GDM1 (cell line): ENCODE data around the gene C8B.

Experiments
- DNase-seq: peaks from one replicate; lab custom pipeline; 2025; lab: John Stamatoyannopoulos, UW

The C8B gene

DNA sequence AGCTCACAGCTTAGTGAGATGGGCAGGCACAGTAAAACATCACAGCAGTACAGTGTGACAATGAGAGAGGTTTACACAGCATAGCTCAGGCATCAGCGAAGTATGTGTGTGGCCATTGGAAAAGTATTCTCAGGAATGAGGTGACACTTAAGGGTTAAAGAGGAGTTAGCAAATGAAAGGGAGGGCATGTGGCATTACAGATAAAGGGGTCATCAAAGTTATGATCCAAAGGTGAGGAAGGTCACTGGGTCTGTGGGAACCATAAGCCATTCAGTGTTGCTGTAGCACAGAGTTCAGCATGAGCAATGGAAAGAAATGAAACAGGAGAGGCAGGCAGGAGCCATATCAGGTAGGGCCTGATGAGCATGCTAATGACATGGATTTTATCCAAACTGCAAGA is 4.5 kb upstream of the C8B start:
- DNase-seq = no peak

GRCh38 chr1:56968878-56969495 is 3.2 kb upstream of the C8B start:
- DNase-seq = no peak

DNA sequence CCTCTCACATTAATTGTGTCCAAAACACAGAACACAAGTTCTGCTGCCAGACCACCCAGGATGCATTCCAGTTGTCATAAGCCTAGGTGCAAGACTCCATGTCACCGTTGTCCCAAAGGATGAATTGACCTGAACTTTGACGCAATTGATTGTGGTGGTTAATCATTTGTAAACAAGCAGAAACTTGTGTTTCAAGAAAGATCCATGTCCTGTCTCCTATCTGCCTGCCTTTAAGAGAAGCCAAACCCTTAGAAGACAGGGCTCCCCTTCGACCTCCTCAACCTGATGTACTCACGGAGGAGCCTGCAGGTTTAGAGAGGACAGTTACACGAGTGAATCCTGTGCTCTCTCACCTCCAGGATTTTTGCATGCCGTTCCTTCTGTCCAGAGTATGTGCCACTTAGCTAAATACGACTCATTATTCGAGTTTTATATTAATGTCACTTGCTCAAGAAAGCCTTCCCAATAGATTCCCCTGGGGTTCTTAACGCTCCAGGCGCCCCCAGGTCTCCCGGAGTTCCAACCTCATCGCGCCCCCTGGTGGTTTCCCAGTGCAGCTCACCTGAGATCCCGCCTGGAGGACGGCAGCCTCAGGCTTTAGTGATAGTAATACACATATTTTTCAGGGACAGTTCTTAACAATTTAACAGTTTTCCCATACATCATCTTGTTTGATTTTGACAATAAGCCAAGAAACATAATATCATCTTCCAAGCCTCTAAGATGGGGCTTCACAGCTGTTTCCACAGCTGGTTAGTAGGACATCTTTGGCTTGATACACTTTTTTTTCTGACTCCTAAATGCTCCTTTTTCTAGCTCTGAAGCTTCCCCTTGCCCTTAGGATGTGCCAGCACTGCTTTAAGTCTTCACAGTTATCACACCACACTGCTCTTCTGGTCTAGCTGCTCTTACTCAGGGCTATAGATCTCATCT is 2.4 kb upstream of the C8B start:
- no peak for DNase-seq

DNA sequence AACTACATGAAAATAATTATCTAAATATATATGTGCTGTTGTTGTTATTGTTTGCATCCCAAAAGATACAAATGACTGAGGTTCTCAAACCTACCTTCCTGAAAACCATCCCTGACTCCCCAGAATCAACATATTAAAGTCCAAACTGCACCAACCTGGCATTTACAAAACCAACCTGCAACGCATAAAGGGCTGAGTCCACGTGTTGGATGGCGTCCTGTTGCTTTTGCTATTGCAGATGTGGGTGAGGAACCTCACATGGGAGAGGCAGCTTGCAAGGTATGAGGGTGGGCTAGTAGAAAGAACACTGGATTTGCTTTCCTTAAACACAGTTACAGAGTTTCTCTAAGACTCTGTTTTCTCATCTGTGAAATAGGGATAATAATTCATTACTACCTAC is 1.5 kb upstream of the C8B start:
- DNase-seq = no peak

DNA sequence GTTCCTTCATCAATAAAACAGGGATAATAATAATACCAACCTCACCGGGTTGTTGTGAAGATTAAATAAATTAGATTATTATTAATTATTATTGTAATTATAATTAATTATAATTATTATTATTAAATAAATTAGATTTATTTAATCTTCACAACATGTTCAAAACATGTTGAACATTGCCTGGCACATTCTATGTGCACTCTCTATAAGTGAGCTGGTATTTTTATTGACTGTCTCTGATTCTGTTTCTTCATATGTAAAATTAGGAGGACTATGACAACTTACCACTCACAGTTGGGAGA is 834 bp upstream of the C8B start:
- DNase-seq = no peak

DNA sequence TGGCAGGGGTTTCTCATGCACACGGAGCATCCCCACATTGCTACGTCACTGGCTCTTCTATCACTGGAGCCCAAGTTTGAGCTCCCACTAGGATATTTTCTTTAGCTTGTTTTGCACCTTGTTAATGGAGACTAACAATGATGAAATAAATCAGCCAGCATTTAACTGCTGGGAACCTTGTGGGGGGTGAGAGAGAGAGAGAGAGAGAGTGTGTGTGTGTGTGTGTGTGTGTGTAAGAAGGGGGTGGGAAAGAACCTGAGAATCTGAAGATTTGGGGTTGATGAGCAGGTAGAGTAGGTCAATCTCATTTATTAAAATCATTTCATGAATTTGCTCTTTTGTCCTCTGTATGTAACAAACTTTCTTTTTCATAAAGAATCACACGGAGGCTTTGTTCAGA is 624 bp downstream of the C8B start:
- no peak for DNase-seq

DNA sequence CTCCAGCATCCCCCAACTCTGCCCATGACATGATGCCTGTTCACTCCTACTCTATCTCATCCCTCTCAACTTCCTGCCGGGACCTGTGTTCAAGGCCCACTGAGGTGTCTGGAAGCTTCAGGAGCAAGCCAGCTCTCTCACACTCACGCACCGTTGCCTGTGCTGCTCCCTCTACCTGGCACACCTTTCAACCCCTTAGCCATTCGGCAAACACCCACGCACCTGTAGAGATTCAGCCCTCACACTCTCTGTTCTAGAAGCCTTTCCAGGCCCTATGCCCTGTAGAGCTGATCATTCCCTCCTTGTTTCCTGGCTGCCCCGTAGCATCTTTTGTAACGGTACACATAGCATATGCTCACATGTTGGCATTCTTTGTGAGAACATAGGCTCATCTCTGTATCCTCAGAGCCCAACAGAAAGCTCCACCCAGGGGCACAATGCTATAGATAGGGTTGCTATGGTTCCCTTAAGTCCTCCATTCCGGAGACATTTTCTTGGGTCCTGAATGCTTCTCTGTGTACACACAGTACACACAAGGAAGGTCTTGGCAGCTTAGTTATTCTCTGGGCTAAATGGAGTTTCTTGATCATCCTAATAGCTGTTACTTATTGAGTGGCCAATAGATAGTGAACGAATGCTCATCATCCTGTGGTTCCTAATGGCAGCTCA is 1.3 kb downstream of the C8B start:
- no peak for DNase-seq

GRCh38 chr1:56963667-56964066 is 2.1 kb downstream of the C8B start:
- DNase-seq = no peak

- no peak for DNase-seq
Observed at GRCh38 chr1:56961426-56961825, 4.4 kb downstream of the C8B start.

- no peak for DNase-seq
Observed at GRCh38 chr1:56958526-56958925, 7.3 kb downstream of the C8B start.

GRCh38 chr1:56957931-56958330 is 7.9 kb downstream of the C8B start:
- no peak for DNase-seq

GRCh38 chr1:56954664-56955063 is 11.2 kb downstream of the C8B start:
- no peak for DNase-seq

GRCh38 chr1:56953386-56953785 is 12.4 kb downstream of the C8B start:
- no peak for DNase-seq

GRCh38 chr1:56952501-56952900 is 13.3 kb downstream of the C8B start:
- DNase-seq = no peak

DNA sequence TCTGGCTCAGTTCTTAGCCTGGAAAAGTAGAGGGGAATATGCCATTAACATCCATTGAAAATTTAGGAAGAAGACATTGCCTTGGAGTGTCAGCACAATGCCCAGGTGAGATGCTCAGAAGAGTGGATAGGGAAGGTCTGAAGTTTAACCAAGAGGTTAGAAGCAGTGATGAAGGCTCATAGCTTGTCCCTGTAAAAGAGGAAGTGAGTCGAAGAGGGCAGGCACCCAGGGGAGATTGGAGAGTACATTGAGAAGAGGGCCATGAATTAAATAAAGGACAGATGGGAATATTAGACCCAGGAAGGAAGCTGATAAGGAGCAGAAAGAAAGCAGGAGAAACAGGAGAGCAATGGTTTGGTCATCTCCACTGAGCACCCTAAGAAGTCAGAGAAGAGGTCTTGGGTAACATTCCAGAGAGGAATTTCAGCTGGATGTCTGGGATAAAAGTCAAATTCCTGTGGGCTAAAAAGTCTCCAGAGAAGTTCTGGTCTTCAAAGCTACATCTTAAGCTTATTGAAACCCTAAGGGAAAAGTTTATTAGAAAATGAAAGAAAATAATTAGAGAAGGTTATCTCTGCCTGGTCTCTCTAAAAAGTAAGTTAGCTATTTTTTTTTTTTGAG is 17.3 kb downstream of the C8B start:
- DNase-seq = no peak

- DNase-seq = no peak
Observed at GRCh38 chr1:56940039-56940438, 25.8 kb downstream of the C8B start.

- no peak for DNase-seq
Observed at GRCh38 chr1:56939209-56939608, 26.6 kb downstream of the C8B start.

DNA sequence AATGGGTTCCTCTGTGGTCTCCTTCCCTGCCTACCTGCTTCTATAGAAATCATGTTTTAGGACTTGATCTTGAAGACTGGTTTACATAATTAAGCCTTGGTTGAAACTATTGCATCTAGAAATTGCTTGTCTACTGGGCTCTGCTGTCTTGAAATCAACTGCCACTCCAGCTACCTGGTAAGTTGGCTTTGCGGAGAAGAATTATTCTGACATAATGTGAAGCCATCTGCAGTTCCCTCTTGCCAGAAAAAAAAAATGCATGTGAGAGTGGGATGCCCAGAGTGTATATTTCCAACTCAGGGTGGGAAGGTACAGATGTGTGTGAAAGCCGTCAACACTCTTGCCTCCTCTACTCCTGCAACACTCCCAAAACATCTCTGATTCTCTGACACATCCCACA is 27.2 kb downstream of the C8B start:
- no peak for DNase-seq

GRCh38 chr1:56934430-56935060 is 31.3 kb downstream of the C8B start:
- no peak for DNase-seq

DNA sequence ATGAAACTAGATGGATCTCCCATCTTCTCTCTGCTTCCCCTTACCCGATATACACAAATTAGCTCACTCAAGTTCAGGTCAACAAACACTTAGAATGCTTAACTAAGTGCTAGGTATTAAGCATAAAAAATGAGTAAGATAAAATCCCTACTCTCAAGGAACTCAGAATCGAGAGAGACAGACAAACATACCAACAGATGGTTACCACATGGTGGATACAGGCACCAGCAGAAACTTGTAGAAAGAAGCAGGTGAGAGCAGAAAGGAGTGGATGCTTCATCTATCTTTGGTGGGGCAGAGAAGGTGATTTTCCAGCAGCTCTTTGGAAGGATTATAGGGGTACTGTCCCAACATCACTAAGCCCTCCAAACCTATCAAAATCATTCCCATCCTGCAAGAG is 32.2 kb downstream of the C8B start:
- no peak for DNase-seq

GRCh38 chr1:56933161-56933560 is 32.7 kb downstream of the C8B start:
- no peak for DNase-seq

DNA sequence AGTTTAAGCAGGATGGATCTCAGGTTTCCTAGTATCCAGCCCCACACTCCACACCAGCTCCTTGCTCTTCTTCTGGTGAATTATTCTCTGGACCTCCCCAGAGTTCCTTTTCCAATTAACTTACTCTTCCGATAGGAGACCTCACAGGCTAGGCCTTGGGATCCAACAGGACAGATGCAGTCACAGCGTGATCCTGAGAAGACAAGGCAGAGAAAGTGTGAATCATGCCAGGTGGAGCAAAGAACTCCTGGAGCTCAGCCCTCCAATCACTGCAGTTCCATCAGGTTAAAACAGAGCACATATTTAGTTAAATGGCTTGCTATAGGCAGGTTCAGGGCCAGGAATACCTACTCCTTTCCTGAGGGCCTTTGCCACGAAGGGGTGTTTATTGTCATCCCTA is 34.1 kb downstream of the C8B start:
- no peak for DNase-seq
